Hippocampal formation (tissue), 2 donors: ENCODE data around the gene HIVEP3.
A peak's percentile ranks its signal among the peaks of the same experiment; 100 is the strongest.

ENCODE experiments used
- DNase-seq, 2 donors: peaks; one replicate each; lab custom pipeline; 2025; lab: John Stamatoyannopoulos, UW

HIVEP3 gene

DNA sequence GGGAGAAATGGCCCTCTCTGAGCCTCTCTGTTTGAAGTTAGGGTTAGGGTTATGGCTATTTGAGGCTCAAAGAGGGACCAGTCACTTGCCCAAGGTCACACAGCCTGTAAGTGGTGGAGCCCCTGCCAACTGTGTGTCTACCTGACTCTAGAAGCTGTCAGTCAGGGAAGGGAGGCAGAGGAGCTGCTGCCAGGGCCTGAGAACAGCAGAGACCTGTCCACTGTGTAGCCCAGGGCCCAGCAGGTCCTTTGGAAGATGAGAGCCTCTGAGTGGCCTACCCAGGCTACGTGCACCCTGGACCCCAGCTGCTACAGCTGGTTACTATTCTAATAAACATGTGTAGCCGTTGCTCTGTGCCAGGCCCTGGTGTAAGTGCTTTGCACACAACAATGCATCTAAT lies 419.1 kb downstream of the HIVEP3 start:
- DNase-seq = no peak

DNA sequence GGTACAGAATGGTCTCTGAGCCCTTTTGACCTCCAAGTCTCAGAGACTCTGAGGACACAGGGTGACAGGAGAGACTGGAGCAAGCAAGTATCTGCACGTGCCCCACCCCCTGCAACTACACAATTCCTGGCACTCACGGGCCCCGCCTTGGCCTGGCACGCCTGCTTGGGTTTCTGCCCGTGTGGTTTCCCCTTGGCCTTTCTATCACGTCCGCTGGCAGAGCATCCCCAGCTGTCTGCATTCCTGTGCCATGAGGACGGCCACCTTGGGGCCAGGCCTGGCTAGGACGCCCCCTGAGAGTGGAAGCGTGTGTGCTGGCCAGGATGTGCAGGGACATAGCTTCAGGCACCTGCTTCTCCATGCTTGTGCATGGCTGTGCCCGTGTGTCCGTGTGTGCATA lies 419.9 kb downstream of the HIVEP3 start:
- no peak for DNase-seq

DNA sequence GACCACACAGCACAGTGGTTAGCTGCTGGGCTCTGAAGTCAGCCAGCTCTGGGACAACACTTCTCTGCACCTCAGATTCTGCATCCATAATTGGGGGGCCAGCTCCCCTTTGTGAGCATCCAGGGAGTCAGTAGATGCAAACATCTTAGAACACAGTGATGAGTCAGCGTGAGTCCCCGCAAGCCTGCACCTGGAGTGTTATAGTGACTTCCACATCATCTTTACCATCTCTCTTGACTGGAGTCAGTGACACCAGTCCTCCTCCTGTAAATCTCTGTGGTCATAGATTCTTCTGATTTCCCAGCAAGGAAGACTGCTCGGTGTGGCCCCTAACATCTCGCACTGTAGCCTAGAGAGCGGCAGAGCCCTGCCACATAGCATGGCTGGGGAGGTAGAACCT lies 420.3 kb downstream of the HIVEP3 start:
- DNase-seq = no peak

DNA sequence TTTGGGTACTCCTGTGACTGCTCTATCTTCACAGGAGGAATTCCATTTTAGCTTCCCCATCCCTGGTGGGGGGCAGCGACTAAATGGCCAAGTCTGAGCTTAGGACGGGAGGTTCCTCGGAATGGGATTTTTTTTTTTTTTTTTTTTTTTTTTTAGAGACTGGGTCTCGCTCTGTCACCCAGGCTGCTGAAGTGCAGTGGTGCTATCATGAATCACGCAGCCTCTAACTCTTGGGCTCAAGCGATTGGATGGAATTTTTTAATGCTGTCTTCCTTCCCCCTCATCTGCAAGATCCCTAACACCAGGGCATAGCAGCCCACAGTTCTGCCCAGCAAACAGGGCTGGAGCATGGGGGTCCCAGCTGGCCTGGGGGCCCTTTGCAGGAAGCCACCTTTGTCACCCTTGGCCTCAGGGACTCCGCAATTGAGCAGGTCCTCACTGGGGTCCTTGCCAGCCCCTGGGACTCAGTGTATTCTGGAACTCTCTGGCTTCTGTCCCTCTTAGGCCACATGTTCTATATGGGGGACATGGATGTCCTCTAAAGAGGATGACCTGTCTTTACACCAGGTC lies 421.2 kb downstream of the HIVEP3 start:
- no peak for DNase-seq

DNA sequence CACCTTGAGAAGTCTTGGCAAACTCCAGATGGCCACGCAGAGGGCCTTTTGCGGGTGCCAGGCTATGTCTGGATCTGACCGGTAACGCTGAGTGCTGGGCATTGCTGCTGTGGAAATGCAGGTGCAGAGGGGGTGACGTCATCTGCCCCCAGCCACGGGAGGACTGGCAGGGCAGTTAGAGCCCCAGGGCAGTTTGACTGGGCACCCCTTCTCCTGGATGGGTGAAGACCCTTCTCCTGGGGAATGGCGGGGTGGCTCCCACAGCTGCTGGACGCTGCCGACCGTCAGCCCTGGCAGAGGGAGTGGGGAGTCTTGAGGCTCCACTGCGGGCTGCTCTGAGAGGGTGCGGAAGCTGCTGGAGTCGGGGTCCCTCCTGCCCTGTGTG lies 421.7 kb downstream of the HIVEP3 start:
- DNase-seq = no peak

DNA sequence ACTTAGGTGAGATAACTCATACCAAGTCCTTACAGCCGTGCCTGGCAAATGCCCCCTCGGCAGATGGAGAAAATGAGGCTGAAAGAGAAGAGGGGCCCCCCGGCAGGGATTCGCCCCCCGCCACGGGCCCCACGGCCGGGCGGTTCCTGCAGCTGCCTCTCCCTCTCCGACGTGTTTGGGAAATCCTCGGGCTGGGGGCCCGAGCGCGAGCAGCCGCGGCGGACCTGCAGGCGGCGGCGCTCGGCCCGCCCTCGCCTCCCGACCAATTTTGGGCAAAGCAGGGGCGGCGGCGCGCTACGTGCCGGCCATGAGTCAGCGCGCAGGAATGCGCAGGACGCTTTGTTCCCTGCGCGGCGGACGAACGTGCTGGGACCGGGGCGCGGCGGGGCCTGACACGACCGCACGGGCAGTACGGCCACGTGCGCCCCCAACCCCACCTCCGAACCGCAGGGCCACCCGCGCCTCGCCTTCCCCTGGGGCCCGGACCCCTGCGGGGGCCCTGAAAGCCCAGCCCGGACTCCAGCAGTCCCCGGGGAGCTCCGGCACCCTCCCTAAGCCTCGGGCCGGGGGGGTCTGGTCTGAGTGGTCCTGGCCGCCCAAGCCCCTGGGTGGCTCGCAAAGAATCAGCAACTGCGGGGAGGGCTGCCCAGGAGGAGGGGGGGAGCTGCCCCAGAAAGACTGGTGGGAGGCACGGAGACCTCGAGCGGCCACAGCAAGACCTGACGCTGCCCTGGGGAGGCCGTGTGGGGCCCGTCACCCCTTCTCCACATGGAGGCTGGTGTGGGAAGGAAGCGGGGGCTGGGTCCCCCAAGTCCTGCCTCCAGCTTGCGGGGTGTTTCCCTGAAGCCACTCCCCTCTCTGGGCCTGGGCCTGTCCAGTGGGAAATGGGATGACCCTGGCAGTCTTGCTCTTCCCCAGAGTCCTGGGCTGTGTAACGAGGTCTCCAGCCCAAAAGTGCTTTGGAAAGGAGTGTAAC lies 422.4 kb downstream of the HIVEP3 start:
- DNase-seq = no peak

DNA sequence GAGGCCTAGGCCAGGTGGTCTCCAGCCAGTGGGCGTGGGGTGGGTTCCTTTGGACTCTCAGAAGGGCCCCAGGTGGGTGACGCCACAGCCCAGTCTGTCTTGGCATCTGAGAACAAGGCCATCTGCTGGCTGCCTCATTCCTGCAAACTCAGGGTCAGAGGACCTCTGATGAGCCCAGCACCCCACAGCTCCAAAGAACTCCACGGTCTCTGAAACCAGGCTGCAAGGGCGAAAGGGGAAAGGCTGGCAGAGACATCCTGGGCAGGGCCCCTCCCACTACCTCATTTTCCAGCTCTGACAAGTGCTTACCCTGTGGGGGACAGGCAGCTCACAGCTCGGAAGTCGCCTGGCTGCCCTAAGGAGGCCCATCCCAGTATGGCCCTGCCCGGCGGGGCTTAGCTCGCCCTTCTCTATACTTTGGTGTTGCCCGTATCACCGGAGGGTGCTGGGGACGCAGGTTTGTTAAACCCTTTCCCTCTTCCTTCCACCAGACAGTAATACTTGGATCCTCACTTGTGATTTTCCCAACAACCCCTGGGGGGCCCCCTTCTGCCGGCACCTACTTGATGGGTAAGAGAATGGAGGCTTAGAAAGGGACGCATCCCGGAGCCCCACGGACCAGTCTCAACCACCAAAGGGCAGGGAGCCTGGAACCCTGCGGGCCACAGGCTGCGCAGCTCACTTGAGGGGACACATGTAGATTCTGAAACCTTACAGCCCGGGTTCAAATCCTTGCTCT lies 423.3 kb downstream of the HIVEP3 start:
- peak in 1 of 2 donors; percentile 34 for DNase-seq

DNA sequence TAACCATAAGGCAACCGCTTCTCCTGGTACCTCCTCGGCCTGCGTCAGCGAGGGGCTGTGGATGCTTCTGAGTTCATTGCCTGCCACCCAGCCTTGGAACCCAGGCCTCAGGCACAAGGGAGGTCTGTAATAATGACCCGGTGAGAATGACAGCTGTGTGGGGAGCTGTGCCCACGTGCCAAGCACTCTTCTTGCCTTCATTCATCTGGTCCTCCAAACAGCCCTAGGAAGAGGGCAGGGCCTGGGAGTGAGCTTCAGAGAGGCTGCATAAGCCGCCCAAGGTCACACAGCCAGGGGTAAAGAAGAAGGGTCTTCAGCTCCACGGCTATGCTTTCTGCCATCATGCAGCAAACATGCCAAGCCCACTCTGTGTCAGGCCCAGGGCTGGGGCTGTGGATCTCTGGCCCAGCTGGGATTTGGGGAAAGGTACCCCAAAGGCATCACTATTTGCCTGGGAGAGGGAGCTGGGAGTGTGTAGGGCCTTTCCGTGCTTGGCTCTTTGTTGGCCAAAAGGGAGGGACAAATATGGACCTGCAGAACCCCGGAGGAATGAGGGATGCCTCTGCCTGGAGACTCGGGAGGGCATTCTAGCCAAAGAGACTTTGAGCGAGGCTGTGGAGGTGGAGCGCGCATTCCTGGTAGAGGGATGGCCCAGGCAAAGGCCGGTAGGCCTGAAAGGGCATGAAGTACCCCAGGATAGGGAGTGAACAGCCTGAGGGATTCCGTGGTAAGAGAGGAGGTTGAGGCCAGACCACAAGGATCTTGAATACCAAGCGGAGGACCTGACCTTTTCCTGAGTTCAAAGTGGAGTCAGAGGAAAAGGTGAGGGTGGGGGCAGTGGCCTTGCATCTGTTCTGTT lies 424.1 kb downstream of the HIVEP3 start:
- no peak for DNase-seq

DNA sequence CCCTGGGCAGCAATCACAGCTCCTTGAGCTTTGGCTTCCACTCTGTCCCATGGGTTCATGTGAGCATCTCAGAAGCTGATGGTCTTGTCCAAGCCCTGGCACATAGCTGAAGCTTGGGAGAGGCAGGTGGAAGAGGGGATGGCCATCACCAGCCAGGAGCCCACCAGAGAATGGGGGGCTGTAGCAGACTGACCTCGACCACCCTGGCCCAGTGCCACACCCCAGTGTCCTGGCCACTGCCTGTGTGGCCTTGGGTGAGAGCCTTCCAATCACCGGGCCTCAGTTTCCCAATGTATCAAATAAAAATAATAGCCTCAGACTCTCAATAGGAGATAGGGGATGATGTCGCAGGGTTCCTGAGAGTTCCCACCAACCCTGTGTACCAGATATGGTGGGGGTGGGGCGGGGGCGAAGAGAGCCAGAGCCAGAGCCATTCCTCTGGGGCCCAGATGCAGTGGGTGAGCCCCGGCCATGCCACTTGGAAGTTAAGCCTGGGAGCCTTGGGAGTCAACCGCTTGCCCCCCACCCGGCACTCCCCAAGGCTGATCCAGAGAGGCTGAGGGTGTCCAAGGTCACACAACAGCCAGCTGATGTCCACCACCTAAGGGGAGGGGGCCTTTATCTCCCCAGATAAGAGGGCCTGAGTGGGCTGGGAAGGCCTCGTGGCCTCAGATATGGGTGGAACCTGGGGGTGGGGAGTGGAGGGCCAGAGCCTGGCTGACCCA lies 424.9 kb downstream of the HIVEP3 start:
- DNase-seq = no peak

DNA sequence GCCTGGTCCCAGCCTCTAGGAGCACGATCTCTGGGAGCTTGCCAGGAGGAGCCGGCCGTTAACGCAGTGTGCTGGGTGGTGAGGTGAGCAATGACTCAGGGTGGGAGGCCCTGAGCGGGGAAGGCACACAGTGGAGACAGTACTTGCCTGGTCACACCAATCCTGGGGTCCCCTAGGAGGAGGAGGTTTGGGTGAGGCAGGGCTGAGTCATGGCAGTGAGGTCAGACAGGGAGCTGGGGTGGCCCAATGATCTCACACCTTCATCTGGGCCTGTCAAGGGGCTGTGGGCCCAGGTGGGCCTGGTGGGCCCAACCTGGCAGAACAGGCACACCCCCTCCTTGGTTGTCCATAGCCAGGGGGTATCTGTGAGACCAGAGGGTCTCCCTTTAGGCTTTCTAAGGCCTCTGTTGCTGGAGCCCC lies 425.6 kb downstream of the HIVEP3 start:
- DNase-seq = no peak

DNA sequence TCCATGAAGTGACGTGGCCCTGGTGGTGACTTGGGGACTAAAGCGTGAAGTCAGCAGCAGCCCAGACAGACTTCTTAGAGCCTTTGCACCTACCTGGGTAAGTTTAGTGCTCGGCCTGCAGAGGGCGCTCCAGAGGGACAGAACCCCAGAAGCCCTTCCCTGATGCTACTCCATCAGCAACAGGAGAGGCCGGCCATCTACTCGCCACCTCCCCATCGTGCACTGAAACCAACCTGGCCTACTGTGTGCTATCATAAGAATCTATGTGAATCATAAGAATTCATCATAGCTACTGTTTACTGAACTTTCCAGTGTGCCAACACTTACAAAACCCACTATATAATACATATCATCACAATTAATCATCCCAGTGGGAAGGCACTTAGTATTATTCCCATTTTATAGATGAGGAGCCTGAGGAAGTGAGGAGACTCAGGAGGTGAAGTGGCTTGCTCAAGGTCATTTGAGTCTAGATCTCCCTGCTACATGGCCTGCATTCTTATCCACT lies 426.3 kb downstream of the HIVEP3 start:
- DNase-seq = no peak

DNA sequence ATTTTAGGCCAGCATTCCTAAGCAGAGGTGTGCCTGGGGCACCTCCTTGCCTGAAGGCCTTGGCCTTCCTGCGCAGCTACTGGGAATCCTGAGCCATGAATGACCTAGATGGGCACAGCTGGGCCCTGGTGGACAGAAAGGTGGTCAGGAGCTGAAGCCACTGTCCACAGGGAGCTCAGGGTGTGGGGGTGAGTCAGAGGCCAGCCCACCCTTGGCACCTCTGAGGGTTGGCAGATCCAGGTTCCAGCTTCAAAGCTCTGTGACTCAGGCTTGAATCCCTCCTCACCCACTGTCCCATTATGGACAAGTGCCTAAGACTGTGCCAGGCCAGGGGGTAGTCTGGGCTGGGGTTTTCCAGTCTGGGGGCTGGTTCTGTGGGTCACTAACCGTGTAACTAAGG lies 427.8 kb downstream of the HIVEP3 start:
- no peak for DNase-seq

DNA sequence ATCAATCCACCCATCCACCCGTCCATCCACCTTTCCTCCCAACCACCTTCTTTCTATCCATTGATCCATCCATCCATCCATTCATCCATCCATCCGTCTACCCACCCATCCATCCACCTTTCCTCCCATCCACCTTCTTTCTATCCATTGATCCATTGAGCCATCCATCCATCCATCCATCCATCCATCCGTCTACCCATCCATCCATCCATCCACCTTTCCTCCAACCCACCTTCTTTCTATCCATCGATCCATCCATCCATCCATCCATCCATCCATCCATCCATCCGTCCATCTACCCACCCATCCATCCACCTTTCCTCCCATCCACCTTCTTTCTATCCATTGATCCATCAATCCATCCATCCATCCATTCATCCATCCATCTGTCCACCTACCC lies 429.2 kb downstream of the HIVEP3 start:
- DNase-seq = no peak

DNA sequence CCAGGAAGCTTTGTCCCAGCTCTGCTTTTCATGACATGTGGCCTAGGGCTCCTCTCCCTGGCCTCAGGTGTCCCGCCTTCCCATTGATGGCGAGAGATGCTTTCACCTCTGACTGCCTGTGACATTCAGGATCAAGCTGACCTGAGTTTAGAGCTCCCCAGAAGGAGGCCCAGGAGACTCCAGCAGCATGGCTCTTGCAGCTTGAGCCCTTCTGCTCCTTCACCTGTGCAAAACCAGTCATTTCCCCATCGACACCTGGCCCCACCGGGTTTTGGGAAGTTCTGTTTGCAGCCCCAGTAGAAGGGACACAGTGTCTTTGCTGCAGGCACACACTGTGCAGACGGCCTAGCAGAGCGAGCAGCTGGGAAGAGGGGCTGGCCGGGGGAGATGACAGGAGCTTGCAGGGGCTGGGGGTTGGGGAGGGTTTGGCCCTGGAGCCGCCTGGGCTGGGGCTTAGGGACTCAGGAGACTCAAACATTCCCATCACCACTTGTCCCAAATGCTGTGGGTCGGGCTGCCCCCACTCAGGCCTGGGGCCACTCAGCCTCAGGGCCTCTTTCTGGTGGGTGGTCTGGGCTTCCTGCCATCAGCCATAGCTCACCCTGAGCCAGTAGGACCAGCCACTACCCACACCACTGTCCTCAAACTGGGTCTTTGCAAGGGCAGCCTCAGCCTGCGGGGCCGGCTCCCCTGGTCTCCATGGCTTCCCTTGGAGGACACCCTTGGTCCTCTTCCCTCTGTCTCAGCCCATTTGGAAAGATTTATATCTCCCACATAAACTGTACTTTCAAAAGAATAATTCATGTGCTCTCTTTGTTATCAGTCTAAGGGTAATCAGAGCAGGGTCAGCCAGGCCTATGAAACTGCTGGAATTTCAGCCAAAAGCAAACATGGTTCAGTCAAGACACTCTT lies 430.4 kb downstream of the HIVEP3 start:
- DNase-seq = no peak

DNA sequence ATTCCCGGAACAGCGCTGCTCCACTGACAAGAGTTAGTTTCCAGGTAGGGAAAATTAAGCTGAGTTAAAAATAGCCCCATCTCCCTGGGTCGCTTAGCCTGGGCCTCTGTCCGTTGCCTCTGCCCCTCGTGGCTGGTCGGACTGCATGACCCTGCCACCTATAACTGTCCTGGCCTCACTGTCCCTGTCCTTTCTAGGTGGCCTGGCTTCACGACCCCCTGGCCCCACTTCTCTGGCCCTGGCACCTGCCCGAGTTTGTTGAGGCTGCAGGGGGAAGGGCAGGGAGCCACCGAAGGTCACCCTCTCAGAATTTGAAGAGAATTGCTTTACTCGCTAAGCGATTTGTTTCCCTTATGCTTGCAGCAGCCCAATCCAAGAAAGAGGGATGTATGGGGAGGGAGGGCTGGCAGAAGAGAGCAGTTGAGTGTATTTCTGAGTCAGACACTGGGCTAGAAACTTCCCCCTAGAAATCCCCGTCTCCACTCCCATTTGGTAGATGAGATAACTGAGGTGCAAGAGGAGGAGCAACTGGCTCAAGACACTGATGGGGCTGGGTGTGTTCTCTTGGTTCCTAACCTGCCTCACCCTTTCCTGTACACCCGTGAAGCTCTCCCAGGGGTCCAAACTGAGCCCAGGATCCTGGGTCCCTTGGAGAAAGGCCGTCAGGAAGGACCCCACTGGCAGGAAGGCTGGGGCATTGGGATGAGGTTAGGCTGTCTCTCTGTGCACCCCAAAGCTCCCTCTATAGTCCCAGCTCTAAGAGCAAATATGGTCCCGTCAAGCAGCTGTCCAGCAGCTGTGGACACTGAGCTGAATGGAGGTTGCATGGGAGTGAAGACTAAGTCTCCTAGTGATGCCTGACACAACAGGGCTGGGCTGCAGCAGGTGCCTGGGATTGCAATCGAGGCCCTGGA lies 431.3 kb downstream of the HIVEP3 start:
- no peak for DNase-seq

DNA sequence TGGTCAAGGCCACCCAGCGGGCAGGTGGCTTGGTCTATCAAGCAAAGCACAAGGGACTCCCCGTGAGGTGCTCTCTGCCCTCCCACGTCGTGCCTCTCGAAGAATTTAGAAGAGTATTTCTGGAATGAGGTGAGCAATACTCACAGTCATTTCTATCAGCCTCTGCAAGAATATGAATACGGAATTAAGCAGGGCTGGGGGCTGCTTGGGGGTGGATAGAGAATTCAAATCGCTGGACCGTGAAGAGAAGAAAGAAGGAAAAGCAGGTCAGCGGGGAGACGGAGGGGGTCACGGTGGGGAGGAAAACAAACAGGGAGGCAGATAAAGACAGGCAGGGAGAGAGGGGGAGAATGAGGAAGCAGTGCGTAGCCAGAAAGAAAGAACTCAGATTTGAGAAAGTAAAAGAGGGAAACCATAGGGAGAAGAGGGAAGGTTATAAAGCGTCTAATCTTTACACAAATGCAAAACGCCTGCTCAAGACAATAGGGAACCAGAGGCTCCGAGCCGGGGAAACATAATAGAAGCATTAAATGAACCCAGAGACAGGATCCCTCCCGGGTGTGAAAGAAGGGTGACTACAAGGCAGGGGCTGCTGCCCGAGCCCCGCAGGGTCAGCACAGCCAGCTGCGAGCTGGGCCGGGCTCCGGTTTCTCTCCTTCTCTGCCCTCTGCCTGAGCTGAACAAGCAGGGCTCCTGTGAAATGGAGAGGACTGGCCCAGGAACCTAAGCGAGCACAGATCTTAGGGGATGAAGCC lies 432.2 kb downstream of the HIVEP3 start:
- DNase-seq = no peak

DNA sequence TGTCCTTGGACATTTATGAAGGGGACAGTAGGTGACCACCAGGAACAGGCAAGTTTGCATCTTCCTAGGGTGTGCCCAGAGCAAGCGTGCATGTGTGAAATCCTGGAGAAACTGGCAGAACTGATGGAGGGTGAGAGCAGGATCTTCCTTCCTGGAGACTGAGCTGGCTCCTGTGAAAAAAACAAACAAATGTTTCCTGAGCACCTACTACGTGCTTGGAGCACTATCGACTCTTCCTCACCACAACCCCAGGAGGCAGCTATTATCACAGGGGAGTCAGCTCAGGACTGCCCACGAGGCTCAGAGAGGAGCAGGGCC lies 432.7 kb downstream of the HIVEP3 start:
- DNase-seq = no peak

DNA sequence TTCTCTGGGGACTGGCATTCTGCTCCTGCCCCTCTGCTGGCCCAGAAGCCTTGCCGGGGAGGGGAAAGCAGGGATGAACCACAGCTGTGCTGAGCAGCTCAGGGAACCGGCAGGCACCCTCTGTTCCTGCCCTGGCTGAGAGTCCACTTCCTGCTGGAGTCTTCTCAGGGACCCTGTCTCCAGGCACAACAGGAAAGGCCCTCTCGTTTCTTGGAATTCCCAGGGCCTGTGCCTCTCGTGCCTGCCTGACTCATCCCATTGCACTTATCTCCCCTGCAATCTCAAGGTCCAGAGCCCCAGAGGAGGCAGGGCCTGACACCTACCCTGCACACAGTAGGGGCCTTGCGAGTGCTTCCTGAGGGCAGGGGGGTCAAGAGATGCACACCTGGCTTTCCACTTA lies 433.1 kb downstream of the HIVEP3 start:
- no peak for DNase-seq
